Fibroblast of villous mesenchyme (primary cell): Measurements from ENCODE around the gene MBD5. TPM values are rescaled to one million over a fixed set of nuclear protein-coding genes. Genes with fewer than 3 reads are reported as not detected.

Experiments
- DNase-seq: peaks from one replicate; pipeline ENCODE4 v3.0.0-alpha.2; 2010; ENCODE audit warnings: low read depth
- H3K4me3 ChIP-seq: 2 replicates; pipeline ENCODE4 v1.5.1; 2011; ENCODE audit warnings: low read depth, mild to moderate bottlenecking, low read length
- CTCF ChIP-seq: IDR thresholded peaks from 2 replicates; pipeline ENCODE4 v1.5.1; 2012; ENCODE audit warnings: low read depth, mild to moderate bottlenecking, low read length; ENCODE audit not compliant: insufficient read depth
- total RNA-seq: library from RNA; depleted of rRNA; stranded (reverse); fragments of >200 nt; gene quantifications from 2 replicates; pipeline ENCODE4 v1.2.3, GENCODE V29; 2012

Gene MBD5
- total RNA-seq, 1 donor, result 35.0 TPM

DNA sequence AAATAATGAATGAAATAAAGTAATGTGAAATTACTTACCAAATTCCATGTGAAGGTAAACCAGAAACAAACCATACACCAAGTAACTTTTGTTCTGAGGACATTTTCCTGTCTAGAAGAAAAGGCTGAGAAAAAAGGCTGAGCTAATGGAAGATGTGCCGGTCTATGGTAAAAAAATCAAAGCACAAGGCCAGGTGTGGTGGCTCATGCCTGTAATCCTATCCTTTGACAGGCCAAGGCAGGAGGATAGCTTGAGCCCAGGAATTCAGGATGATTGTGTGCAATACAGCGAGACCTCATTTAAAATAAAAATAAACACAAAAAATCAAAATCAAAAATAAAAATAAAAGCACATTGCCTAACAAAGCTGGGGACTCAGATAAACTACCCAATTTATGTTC is 7.0 kb upstream of the MBD5 start:
- DNase-seq, result no peak
- H3K4me3 ChIP-seq, result no peak overlapping the region
- no peak for TF ChIP-seq CTCF

DNA sequence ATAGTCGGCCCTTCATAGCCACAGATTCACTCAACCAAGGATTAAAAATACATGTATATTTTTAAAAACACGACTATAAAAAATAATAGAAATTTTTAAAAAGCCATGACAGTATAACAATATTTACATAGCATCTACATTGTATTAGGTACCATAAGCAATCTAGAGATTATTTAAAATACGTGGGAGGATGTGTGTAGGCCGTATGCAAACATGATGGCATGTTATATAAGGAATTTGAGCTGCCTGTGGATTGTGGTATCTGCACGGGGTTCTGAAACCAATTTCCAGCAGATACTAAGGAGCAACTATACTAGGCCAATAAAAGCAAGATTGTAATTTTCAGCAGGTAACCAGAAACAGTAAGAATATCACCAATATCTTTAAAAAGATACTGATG is 6.3 kb upstream of the MBD5 start:
- DNase-seq, result no peak
- no peak for TF ChIP-seq CTCF
- no peak overlapping the region for H3K4me3 ChIP-seq

GRCh38 chr2:148020111-148021058 is 506 bp upstream of the MBD5 start, which contains the start of gene ORC4:
Gene ORC4, minus strand, starts transcription at chr2:148020737. Its CDS starts 44,779 bp downstream, at chr2:147975958.
- peak within 1 kb of the TSS; percentile 99 for H3K4me3 ChIP-seq
- DNase-seq, result peak; percentile 99
- TF ChIP-seq CTCF, result peak; percentile 44

GRCh38 chr2:148021886-148022285 is 995 bp downstream of the MBD5 start:
- peak; percentile 8 for DNase-seq
- TF ChIP-seq CTCF, result no peak
- peak overlapping the region; percentile 99 for H3K4me3 ChIP-seq

- no peak for TF ChIP-seq CTCF
- DNase-seq, result no peak
- peak overlapping the region; percentile 99 for H3K4me3 ChIP-seq
Observed at GRCh38 chr2:148022351-148022750, 1.5 kb downstream of the MBD5 start.

DNA sequence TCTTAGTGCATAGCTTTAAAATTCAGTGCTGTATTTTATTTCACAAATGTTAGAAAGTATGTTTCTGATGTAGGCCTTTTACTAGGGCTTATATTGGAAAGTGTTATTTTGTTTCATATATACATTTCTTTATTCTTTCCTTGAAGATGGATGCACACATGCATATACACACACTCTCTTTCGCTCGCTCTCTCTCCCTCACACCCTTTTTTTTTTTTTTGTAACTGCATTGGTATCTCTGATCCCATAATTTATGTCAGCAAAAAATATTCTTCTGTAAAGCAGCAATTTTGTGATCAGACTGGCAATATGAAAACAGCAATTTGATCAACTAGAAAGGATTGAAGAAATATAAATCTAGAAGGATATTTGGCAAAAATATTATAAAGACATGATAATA is 2.0 kb downstream of the MBD5 start:
- H3K4me3 ChIP-seq, result peak overlapping the region; percentile 99
- no peak for DNase-seq
- no peak for TF ChIP-seq CTCF
